ENCODE data around the gene PYGL. TPM values are rescaled to one million over a fixed set of nuclear protein-coding genes. Genes with fewer than 3 reads are reported as not detected.
"Not testable (repeated sequence)": the region's sequence is repeated elsewhere in the genome, so short reads cannot be mapped to it uniquely, and the experiment has no call there.

PYGL gene
- total and polyA plus RNA-seq, 3 donors from 2014 or later, result 12.7 to 16.5 (median 14.3) TPM

GRCh38 chr14:50922803-50923202 lies 21.5 kb downstream of the PYGL start:
- WGBS, 2 donors, result 88 to 97% methylated on average over 2 of the region's 2 CpGs
- H3K9me3 ChIP-seq, result no peaks in the 10 kb centered on the region
- H3K4me1 ChIP-seq, result no peaks in the 10 kb centered on the region
- DNase-seq, result no peak
- H3K27me3 ChIP-seq, result no peaks in the 10 kb centered on the region
- no peaks in the 10 kb centered on the region for H3K36me3 ChIP-seq (ENCODE audit: low read depth, missing control alignments)
- H3K4me3 ChIP-seq, result no peak overlapping the region
- intact Hi-C loops (cut with DNase I; ENCODE audit: low total_unique reads), result no loop called here
- no peak for TF ChIP-seq POLR2A (IDR thresholded peaks at IDR 0.05)
- no peak for TF ChIP-seq CTCF (IDR thresholded peaks at IDR 0.05)
- H3K27ac ChIP-seq, result no peak overlapping the region

- no peak for DNase-seq
- Histone ChIP-seq H3K4me3 (no peak overlapping the region), H3K9me3 (no peaks in the 10 kb centered on the region), H3K27me3 (no peaks in the 10 kb centered on the region), H3K27ac (peak overlapping the region in 1 of 2 donors; percentile 16), H3K4me1 (no peaks in the 10 kb centered on the region), H3K36me3 (ENCODE audit: low read depth, missing control alignments) (no peaks in the 10 kb centered on the region)
- WGBS, 2 donors, result 71 to 79% methylated on average over 9 of the region's 9 CpGs
- intact Hi-C loops (cut with DNase I; ENCODE audit: low total_unique reads), result no loop called here
- TF ChIP-seq CTCF (IDR thresholded peaks at IDR 0.05), result no peak
- no peak for TF ChIP-seq POLR2A (IDR thresholded peaks at IDR 0.05)
Measured at GRCh38 chr14:50920482-50921230, 23.6 kb downstream of the PYGL start.

GRCh38 chr14:50919524-50919923 lies 24.8 kb downstream of the PYGL start:
- H3K4me1 ChIP-seq; H3K4me3 ChIP-seq; DNase-seq; intact Hi-C loops (cut with DNase I; ENCODE audit: low total_unique reads); H3K27ac ChIP-seq; H3K36me3 ChIP-seq (ENCODE audit: low read depth, missing control alignments); H3K27me3 ChIP-seq; H3K9me3 ChIP-seq: not testable (repeated sequence)
- 87 to 88% methylated on average over 5 of the region's 5 CpGs for WGBS, 2 donors

GRCh38 chr14:50917449-50917848 lies 26.8 kb downstream of the PYGL start:
- Histone ChIP-seq H3K27ac (no peak overlapping the region), H3K4me3 (no peak overlapping the region), H3K4me1 (no peaks in the 10 kb centered on the region), H3K36me3 (ENCODE audit: low read depth, missing control alignments) (no peaks in the 10 kb centered on the region), H3K27me3 (no peaks in the 10 kb centered on the region), H3K9me3 (no peaks in the 10 kb centered on the region)
- intact Hi-C loops (cut with DNase I; ENCODE audit: low total_unique reads), result no loop called here
- TF ChIP-seq CTCF (IDR thresholded peaks at IDR 0.05) (no peak), POLR2A (IDR thresholded peaks at IDR 0.05) (no peak)
- 85 to 95% methylated on average over 3 to 6 of the region's 6 CpGs for WGBS, 2 donors
- DNase-seq, result no peak

- Histone ChIP-seq H3K4me3 (no peak overlapping the region), H3K36me3 (ENCODE audit: low read depth, missing control alignments) (no peaks in the 10 kb centered on the region), H3K9me3 (no peaks in the 10 kb centered on the region), H3K4me1 (no peaks in the 10 kb centered on the region), H3K27me3 (no peaks in the 10 kb centered on the region), H3K27ac (no peak overlapping the region)
- WGBS, 2 donors, result 77 to 84% methylated on average over 5 of the region's 5 CpGs
- TF ChIP-seq POLR2A (IDR thresholded peaks at IDR 0.05) (no peak), CTCF (IDR thresholded peaks at IDR 0.05) (no peak)
- intact Hi-C loops (cut with DNase I; ENCODE audit: low total_unique reads), result no loop called here
- DNase-seq, result no peak
Measured at GRCh38 chr14:50910495-50911420, 33.5 kb downstream of the PYGL start.
